ENCODE results near the gene DNM3. TPM values are rescaled to one million over a fixed set of nuclear protein-coding genes. Genes with fewer than 3 reads are reported as not detected.

DNM3 gene
- total and polyA plus RNA-seq, 2 of the 8 experiments (the other 6 are each of a cell fraction or from before 2014, with no cell fraction given): 2.0 to 8.5 TPM

GRCh38 chr1:171849245-171849898 is 8.1 kb downstream of the DNM3 start:
- no peak overlapping the region for H2BK12ac ChIP-seq (ENCODE audit: low read depth, low read length)
- no peaks in the 10 kb centered on the region for H3K79me2 ChIP-seq (ENCODE audit: control insufficient read depth in 1 of 2, insufficient read depth in 2 of 2, low read length in 2 of 2)
- ChIA-PET POLR2A (ENCODE audit: partially characterized antibody) (no interaction called here), CTCF (ENCODE audit: partially characterized antibody) (interaction anchor here (0.7 to 5.8 kb wide), 3 partner anchors 9 to 80 kb away, joined by 3 to 34 read pairs (median 3); no protein-coding TSS in a partner anchor)
- H3K18ac ChIP-seq (ENCODE audit: extremely low read depth, low read length): no peak overlapping the region
- DNase-seq (ENCODE audit: low read depth in 1 of 2, low spot score in 2 of 2) (no peak), FAIRE-seq (no peak)
- H4K8ac ChIP-seq (ENCODE audit: extremely low read depth, insufficient read depth, low read length): no peak overlapping the region
- no peaks in the 10 kb centered on the region; the same call in 1 of the 2 replicates for H3K23me2 ChIP-seq (ENCODE audit: low read depth, low read length)
- no peak overlapping the region for H3K23ac ChIP-seq (ENCODE audit: insufficient read length)
- no peak overlapping the region for H4K91ac ChIP-seq (replicated peaks; ENCODE audit: insufficient read length, low read length)
- no peaks in the 10 kb centered on the region for H3K36me3 ChIP-seq (ENCODE audit: control insufficient read depth in 2 of 4, insufficient read depth in 4 of 4, low read length in 3 of 4)
- H3K79me1 ChIP-seq (ENCODE audit: low read depth, low read length): no peaks in the 10 kb centered on the region; the same call in 1 of the 2 replicates
- no peaks in the 10 kb centered on the region; a peak in 1 of 7 replicates for H3K4me1 ChIP-seq (replicated peaks in 1 of 4; ENCODE audit: control insufficient read depth in 3 of 4, insufficient read depth in 4 of 4, low read length in 3 of 4)
- 72% methylated on average over 5 of the region's 5 CpGs; no CpG with 5 or more reads in 1 of the 2 experiments for WGBS, 2 experiments (ENCODE audit: extremely low coverage in 1 of 2, insufficient coverage in 1 of 2, insufficient read length in 1 of 2, insufficient replicate concordance in 2 of 2, low coverage in 1 of 2, low lambda C conversion rate in 2 of 2, missing lambda C conversion rate in 1 of 2)
- no peak overlapping the region for H2BK120ac ChIP-seq (replicated peaks; ENCODE audit: low read depth, low read length)
- H2BK5ac ChIP-seq (ENCODE audit: low read depth, low read length): no peak overlapping the region
- H2BK20ac ChIP-seq (ENCODE audit: low read length): no peak overlapping the region
- no peak overlapping the region for H2AFZ ChIP-seq (ENCODE audit: low read length)
- H3K27ac ChIP-seq (ENCODE audit: low read depth, low read length): no peak overlapping the region
- H3K9ac ChIP-seq (replicated peaks in 1 of 4; ENCODE audit: extremely low read depth in 1 of 4, low read depth in 3 of 4, low read length in 3 of 4): no peak overlapping the region
- no peaks in the 10 kb centered on the region for H3K27me3 ChIP-seq (replicated peaks in 1 of 4; ENCODE audit: control insufficient read depth in 3 of 4, extremely low read depth in 1 of 4, insufficient read depth in 3 of 4, low read length in 3 of 4)
- no peak overlapping the region for H3K14ac ChIP-seq (ENCODE audit: insufficient read length)
- no peak overlapping the region for H3K4me2 ChIP-seq (ENCODE audit: insufficient read depth in 1 of 2, low read depth in 2 of 2, low read length in 2 of 2)
- no peak overlapping the region for H4K5ac ChIP-seq (ENCODE audit: insufficient read length, low read depth, low read length)
- no peak overlapping the region for H3K4me3 ChIP-seq (ENCODE audit: extremely low read depth in 1 of 4, insufficient read depth in 2 of 4, low read depth in 3 of 4, low read length in 4 of 4)
- no peaks in the 10 kb centered on the region for H3K9me3 ChIP-seq (ENCODE audit: insufficient read depth in 2 of 2, low read depth in 1 of 2, low read length in 1 of 2)
- H3K56ac ChIP-seq (replicated peaks; ENCODE audit: insufficient read length, low read depth, low read length): no peak overlapping the region
- H4K20me1 ChIP-seq (replicated peaks in 1 of 2; ENCODE audit: control insufficient read depth in 1 of 2, insufficient read depth in 2 of 2, low read length in 2 of 2): no peaks in the 10 kb centered on the region
- H3K4ac ChIP-seq (replicated peaks; ENCODE audit: insufficient read length, low read depth, low read length): no peak overlapping the region
- no peak overlapping the region for H2AK5ac ChIP-seq (ENCODE audit: low read depth, low read length)
- H2BK15ac ChIP-seq (ENCODE audit: low read length): no peak overlapping the region
- TF ChIP-seq RFX5 (IDR thresholded peaks at IDR 0.05; ENCODE audit: borderline replicate concordance, low read depth, low read length): no peak
- no peak for TF ChIP-seq CTCF (IDR thresholded peaks at IDR 0.05; ENCODE audit: control extremely low read depth in 1 of 3, insufficient read depth in 1 of 3, low read depth in 1 of 3, low read length in 3 of 3)
- no peak for TF ChIP-seq RNF2 (IDR thresholded peaks at IDR 0.05; ENCODE audit: borderline replicate concordance, low read depth, low read length, missing control alignments, poor library complexity, severe bottlenecking)
- no peak for TF ChIP-seq POLR2A (IDR thresholded peaks at IDR 0.05; ENCODE audit: control extremely low read depth in 1 of 2, low read depth in 2 of 2, low read length in 2 of 2)
- TF ChIP-seq EGR1 (IDR thresholded peaks at IDR 0.05; ENCODE audit: borderline replicate concordance, low read depth, low read length): no peak
- TF ChIP-seq RAD21 (IDR thresholded peaks at IDR 0.05 in 1 of 2, conservative IDR thresholded peaks at IDR 0.05 in 1 of 2; ENCODE audit: low read depth in 2 of 2, low read length in 2 of 2): no peak
- no peak for TF ChIP-seq SUZ12 (IDR thresholded peaks at IDR 0.05; ENCODE audit: low read length)
- no peak for TF ChIP-seq JUN (IDR thresholded peaks at IDR 0.05; ENCODE audit: low read depth, low read length)
- TF ChIP-seq KDM4A (IDR thresholded peaks at IDR 0.05; ENCODE audit: low read depth, low read length, severe bottlenecking): no peak

Measured in H1 (cell line).